ENCODE results near the gene USP15.
A peak's percentile ranks its signal among the peaks of the same experiment; 100 is the strongest.

Gene USP15

GRCh38 chr12:62261876-62262517 lies 1.8 kb downstream of the USP15 start:
- DNase-seq (ENCODE audit: low read depth): no peak
- peak overlapping the region; percentile 82 for H3K4me3 ChIP-seq (replicated peaks; ENCODE audit: low read depth, low read length)
- TF ChIP-seq CTCF (IDR thresholded peaks at IDR 0.05; ENCODE audit: low read length, missing control alignments): no peak

- no peak for TF ChIP-seq CTCF (IDR thresholded peaks at IDR 0.05; ENCODE audit: low read length, missing control alignments)
- no peak overlapping the region for H3K4me3 ChIP-seq (replicated peaks; ENCODE audit: low read depth, low read length)
- DNase-seq (ENCODE audit: low read depth): no peak
These were observed 3.0 kb downstream of the USP15 start for GRCh38 chr12:62263232-62263631.

- H3K4me3 ChIP-seq (replicated peaks; ENCODE audit: low read depth, low read length): no peak overlapping the region
- TF ChIP-seq CTCF (IDR thresholded peaks at IDR 0.05; ENCODE audit: low read length, missing control alignments): no peak
- no peak for DNase-seq (ENCODE audit: low read depth)
These were observed 3.8 kb downstream of the USP15 start for GRCh38 chr12:62263966-62264365.

GRCh38 chr12:62264706-62265105 lies 4.5 kb downstream of the USP15 start:
- H3K4me3 ChIP-seq (replicated peaks; ENCODE audit: low read depth, low read length): no peak overlapping the region
- TF ChIP-seq CTCF (IDR thresholded peaks at IDR 0.05; ENCODE audit: low read length, missing control alignments): no peak
- DNase-seq (ENCODE audit: low read depth): no peak

GRCh38 chr12:62265511-62265910 lies 5.3 kb downstream of the USP15 start:
- H3K4me3 ChIP-seq (replicated peaks; ENCODE audit: low read depth, low read length): no peak overlapping the region
- no peak for TF ChIP-seq CTCF (IDR thresholded peaks at IDR 0.05; ENCODE audit: low read length, missing control alignments)
- no peak for DNase-seq (ENCODE audit: low read depth)

GRCh38 chr12:62267026-62267425 lies 6.8 kb downstream of the USP15 start:
- no peak for TF ChIP-seq CTCF (IDR thresholded peaks at IDR 0.05; ENCODE audit: low read length, missing control alignments)
- H3K4me3 ChIP-seq (replicated peaks; ENCODE audit: low read depth, low read length): no peak overlapping the region
- no peak for DNase-seq (ENCODE audit: low read depth)

GRCh38 chr12:62267480-62267879 lies 7.3 kb downstream of the USP15 start:
- H3K4me3 ChIP-seq (replicated peaks; ENCODE audit: low read depth, low read length): no peak overlapping the region
- DNase-seq (ENCODE audit: low read depth): no peak
- TF ChIP-seq CTCF (IDR thresholded peaks at IDR 0.05; ENCODE audit: low read length, missing control alignments): no peak

Measured in fibroblast of pulmonary artery (primary cell).